HK-2 (cell line): ENCODE measurements around the gene GAB1.
"Not testable (repeated sequence)": the region's sequence is repeated elsewhere in the genome, so short reads cannot be mapped to it uniquely, and the experiment has no call there.

Experiments used
- DNase-seq: peaks from one replicate; pipeline ENCODE4 v3.0.0-alpha.2; 2018; ENCODE audit not compliant: unreplicated experiment

GAB1 gene

DNA sequence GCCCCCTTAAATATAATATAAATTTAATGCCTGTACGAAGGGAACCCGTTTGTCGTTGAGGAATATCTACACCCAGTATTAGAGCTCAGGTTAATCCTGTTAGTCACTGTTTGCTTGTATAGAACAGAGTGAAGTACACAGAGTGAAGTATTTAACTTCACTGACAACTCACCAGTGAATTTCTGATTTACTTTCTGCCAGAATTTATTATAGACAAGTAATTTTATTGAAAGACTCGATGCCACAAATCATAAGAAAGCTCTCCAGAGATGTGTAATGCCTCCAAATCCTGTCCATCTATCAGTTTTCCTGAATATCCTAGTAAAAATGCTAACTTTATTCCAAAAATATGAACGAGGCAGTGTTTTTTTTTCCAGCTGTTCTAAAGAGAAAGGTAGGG, 1.6 kb downstream of the GAB1 start:
- no peak for DNase-seq

DNA sequence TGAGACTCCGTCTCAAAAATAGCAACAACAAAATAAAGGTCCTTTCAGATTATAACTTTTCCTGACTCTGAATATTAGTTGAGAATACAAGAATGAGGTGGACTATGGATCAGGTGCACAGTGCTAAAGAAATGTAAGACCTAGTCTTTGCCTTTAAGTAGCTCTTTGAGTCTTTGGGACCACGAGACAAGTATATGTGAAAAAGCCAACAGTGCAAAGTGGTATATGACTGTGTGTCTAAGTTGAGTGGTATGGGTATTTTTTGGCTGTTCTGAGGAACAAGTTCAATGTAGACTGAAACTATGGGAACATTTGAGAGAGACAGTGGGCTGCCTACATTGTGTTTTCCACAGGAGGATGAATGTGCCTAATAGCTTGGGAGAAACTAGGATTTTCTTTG, 2.8 kb downstream of the GAB1 start:
- DNase-seq, result no peak

DNA sequence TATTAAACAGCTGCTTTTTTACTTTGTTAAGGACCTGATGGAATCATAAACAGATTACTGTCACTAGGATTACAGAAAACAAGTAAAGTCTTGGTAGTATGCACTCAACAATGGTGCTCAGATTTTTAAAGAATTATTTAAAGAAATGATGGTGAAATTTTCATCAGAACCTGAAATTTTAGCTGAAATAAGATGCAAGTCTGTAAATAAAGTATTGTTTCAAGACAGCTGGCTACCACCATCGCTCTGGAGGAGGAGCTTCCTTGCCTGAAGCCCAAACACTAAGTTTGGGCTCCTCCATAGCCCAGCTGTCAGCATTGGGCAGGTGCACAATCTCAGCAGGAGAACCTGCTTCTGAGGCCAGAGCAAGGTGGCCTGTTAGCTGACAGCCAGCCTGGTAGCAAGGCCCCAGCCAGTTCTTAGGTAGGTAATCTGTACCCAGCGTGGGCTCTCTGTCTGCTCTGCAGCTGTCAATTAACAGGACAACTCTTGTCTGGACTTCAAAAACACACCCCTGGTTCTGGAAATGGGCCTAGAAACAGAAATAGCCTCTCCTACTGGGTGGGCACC, 4.6 kb downstream of the GAB1 start:
- no peak for DNase-seq

DNA sequence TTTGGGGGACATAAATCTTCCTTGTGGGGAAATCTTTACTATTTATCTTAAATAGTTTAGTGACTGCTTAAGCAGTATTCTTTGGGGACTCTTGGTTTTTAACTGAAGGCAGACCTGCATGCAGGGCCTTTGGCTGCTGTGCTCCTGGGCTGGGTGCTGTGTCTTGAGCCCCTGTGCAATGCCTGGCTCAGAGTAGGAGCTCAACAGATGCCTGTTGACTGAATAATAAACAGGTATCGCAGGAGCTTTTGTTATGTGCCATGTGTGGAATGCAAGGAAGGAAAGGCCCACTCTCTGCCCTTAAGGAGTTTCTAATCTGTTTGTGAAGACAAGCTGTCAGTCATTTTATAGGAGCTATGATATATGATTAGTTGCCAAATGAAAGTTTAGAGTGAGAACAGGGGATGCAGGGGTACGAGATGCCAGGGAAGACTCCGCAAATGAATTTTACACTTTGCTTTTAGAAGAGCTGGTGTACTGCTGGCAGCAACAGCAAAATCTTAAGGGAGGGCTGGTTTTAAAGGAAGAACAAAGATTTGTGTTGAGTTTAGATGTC, 6.7 kb downstream of the GAB1 start:
- no peak for DNase-seq

DNA sequence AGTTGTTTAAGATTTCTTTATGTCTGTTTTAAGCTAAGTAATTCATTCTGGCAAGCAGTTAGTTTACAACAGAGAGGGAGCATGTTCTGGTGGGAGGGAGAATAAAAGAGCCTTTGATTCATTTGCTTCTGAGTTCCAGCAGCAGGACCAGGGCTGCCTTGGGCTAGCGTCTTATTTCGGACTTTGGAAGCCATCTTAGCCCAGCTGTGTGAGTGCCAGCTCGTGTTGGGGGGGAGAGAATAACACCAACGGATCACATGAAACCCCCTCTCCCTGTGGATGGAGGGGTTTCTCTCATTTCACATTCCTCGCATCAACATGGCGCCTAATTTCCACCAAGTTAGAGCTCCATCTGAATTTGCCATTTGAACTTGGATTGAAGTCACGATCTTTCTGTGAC, 7.4 kb downstream of the GAB1 start:
- DNase-seq, result no peak

DNA sequence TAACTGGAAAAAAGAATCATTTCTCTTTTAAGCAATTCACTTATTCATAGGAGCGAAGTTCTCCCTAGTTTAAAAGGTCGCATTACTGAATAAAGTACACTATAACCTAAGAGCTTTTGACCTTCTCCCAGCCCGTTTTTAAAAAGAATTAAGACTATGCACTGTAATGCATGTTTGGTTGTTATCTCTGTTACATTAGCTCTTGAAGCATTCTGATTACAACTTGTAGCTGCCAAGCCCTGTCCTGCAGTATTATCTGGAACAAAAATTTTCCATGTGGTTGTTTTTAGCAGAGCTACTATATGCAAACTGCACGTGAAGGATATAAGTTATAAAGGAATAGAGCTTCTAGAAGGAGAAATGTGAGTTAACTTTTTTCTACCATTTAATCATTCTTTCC, 8.1 kb downstream of the GAB1 start:
- no peak for DNase-seq

DNA sequence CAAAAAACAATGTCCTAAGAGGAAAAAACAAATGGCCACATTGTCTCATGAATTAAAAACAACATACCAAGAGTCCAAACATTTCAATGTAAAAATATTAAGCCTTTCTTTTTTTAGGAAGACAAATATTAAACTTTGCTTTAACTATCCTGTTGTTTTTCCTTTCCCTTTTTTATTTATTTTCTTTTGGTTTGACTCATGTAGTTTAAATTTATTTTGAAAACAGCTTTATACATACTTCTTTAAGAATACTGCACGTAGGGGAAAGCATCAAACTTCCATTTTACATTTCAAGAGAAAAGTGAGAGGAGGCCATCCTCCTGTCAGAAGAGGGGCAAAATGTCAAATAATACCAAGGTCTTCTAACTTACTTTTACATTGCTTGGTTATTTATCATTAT, 8.7 kb downstream of the GAB1 start:
- DNase-seq, result no peak

DNA sequence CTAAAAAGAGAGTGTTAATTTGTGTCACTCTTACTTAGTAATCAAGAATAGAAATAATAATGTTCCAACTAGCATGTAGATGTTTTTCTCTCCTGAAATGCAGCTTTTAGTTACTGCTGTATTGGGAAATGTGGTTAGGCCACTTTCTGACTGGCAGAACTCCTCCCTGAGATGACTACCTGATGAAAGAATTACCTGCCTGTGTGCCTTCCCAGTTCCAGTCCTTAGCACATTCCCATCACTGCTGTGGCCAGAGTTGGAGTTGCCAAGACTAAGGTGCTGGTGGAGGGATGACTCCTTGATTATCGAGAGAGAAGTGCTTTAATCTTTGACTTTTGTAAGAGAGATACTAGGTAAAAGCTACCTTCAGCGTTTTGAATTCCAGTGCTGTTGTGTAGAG, 9.5 kb downstream of the GAB1 start:
- no peak for DNase-seq

DNA sequence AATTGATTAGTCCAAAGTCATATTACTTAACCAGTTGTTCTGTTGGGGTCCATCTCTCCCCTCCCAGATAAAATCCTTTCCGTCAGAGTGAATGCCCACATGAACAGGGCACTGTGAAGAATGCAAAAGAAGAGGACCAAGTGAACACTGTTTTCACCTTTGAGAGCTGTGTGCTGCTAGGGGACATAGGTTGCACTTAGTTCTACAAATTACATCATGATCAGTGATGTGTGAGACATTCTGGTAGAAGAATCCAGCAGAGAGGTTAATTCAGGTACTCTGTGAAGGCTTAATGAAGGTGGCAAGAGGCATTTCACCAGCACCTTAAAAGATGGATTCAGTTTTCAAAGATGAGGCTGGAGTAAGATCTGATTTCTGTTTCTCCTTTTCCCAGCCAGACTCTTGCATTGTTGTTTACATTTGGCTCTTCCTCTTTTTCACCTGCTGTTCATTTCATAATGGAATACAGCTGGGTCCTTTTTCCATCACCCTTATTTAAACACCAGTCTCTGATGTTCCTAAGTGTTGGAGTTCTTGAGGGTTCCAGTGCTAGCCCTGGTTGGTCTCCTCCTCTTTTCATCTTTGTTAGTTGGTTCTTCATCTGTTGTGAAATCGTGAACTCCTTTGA, 10.9 kb downstream of the GAB1 start:
- DNase-seq, result no peak

DNA sequence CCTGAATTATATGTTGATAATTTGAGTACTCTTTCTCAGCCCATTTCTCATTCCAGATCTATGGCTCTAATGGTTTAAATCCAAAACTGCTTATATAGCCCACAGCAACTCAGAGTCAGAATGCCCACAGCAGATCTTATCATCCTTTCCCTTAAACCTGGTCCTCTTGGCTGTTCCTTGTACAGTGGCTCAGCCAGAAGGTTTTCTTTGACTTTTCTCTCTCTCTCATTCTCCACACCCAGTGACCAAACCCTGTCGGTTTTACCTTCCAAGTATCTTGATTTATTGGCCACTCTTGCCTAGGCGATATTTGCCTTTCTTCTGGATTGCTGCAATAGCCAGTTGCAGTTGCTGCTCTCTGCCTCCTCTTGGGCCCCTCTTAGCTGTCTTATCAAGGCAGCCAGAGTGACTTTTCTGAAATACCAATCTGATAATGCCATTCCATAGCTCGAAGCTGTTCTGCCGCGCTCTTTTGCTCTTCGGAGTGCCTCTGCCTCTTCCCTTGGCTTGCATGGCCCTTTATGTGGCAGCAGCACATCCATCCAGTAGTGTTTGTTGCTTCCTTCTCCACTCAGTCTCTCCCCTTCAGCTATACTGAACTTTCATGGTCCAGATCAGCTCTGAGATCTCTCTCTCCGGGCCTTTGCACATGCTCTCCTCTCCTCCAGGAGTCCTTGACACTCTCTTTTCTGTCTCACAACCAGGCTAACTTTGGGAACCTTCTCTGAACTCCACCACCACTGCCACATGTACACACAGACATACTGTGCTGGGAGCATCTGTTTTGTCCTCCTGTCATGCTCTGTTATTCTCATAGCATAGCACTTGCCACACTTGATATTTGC, 11.8 kb downstream of the GAB1 start:
- no peak for DNase-seq

DNA sequence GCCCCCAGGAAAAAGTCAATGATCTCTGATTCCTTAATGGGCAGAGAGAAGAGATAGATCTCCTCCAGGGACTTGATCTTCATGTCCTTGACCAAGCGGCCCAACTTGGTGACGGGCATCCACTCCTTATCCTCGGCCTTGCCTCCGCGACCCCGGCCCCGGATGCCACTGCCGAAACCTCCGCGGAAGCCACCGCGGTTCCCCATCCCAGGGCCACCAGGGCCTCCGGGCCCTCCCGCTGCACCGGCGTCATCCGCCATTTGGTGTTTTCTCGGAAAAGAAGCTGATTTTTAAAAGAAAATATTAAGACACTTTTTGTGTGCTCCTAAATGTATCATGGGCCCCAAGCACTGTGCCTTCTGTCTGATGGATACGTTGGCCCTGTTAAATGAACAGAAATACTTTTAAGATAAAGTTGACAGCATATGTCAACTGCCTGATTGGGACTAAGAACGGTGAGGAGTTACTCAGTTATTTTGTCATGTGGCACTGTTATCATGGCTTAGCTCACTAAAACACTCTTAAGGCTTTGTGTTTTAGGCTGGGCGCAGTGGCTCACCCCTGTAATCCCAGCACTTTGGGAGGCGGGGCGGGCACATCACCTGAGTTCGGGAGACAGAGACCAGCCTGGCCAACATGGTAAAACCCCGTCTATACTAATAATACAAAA, 13.3 kb downstream of the GAB1 start:
- not testable (repeated sequence) for DNase-seq

DNA sequence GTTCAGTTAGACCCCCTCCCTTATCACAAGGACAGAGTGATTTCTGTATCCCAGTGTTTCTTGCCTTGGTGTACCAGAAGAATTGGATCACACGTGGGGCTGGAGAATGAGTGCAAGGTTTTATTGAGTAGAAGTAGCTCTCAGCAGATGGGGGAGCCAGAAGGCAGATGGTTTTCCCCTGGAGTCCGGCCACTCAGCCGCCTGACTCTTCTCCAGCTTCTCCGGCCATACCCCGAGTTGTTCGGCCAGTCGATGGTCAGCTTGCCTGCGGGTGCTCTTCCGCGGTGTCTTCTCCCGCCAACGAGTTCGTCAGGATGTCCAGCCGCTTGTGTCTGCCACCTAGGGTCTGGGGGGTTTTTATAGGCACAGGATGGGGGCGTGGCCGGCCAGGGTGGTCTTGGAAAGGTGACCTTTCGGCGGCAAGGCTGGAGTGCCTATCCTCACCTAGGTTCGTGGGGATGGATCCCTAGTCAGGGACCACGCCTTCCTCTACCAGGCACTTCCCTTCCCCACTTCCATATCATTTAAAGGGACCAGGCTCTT, 14.5 kb downstream of the GAB1 start:
- no peak for DNase-seq

DNA sequence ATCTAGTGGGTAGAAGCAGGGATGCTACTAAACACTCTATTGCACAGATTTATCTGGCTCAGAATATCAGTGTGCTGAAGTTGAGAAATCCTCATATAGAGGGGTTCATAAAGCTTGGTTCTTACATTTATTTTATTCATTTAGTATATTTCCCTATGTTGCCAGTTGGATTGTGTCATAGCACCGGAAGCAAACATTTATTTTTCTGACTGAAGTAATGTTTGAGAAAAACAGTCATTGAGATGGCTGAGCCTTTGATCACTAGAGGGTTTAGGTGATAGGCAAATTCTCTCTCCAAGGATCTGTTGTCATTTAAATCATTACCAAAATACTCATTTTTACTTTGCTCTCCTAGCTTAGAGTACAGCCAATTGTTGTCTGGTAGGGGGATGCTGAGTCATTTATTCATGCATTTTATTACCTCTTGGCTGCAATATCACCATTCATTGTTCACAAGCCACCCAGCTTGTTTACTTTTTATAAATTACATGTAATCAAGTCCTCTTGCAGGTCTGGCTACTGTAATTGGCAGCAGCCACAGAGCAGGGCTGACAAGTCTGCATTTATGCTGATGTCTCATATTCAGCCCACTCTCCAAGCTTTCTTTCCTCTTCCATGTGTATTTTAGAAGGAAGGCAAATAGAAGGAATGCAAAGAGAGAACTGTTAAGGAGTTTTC, 15.2 kb downstream of the GAB1 start:
- no peak for DNase-seq

DNA sequence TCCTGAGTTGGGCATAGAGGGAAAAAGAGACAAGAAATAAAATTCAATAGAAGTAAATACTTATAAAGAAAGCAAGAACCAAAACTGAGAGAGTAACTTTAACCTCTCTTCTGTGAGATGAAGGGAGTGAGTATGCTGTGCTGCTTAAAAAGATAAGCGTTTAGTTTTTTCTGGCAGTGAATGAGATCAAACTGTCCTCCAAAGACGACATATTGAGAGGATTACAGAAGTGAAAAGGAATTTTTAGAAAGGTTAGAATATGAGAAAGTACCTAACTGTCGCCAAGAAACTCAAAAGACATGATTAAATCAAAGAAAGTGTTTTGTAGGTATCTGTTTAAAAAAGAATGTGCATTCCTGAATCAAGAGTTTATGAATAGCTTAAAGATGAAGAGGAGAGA, 16.0 kb downstream of the GAB1 start:
- DNase-seq, result no peak

DNA sequence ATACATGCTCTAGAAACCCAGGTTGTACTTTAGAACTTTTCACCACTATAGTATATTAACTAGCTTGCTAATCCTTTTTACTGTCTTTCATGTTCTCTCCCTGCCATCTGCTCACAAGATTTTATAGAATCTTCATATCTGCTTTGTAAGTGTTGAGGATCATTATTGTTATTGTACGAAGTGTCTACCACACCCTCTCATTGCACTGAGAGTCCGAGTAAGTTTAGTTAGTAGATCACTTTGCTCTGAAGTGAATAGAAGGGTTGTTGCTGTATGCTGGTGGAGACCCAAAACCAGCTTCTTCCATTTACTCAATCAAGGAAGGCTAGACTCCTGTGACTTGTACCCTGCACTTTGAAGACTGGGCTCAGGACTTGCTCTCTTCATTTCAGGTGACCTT, 17.1 kb downstream of the GAB1 start:
- no peak for DNase-seq

DNA sequence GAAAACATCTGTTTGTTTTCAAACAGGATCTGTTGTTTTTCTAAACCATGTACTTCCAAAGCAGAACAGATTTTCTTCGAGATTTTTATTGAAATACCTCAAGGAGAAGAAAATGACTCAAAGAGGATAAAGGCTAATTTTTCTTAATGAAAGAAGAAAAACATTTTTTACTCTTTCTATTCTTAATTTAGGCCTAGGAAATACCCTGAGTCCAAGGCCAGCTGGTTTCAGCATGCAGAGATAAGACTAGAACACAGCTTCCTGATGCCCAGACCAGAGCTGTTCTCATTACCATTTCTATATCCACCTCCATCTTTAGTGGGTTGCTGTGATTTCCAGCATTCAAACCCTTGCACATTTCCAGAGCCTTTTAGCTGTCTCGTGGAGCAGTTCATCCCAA, 18.3 kb downstream of the GAB1 start:
- DNase-seq, result no peak

DNA sequence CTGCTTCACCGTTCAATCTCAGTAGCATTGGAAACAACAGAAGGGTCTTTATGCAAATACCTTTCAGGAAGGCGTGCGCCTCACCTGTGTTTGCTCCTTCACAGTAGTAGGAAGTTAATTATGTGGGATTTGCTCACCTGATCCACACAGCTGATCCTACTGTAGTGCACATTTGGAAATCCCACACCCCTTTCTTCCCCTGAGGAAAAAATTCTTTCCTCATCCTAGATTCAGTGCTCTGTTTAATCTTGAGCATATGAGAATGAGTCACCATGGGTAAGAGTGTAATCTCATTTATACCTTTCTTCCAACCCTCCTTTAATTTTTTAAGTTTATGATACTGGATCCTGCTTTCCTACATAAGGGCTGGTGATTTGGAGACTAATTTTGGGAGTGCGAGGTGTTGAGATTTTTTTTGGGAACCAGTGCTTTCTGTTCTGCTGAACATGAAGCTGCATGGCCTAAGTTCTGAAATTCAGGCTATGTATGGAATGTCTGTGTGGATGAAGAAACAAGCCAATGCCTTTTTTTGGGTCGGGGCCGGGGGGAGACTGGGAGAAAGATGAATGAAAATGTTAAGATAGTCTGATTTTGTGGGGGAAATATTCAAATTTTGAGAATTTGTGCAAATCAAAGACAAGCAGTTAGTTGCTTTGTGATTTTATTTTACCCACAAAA, 19.0 kb downstream of the GAB1 start:
- DNase-seq, result no peak

DNA sequence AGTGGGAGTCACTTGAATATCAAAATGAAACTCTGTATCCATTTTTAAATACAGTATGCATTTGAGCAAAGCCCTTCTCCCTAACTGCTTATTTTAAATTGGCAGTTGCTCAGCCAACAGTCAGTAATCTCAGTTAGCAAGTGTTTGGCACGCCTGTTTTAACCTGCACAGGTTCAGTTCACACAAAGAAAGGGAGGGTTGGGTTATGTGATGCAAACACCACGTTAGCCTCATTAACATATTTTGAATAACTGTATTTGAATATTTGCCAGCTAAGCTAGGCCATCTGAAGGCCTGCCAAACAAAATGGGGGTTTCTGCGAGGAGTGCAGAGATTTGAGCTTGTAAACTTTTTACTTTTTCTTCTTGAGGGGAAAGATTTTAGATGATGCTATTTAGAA, 19.8 kb downstream of the GAB1 start:
- no peak for DNase-seq

DNA sequence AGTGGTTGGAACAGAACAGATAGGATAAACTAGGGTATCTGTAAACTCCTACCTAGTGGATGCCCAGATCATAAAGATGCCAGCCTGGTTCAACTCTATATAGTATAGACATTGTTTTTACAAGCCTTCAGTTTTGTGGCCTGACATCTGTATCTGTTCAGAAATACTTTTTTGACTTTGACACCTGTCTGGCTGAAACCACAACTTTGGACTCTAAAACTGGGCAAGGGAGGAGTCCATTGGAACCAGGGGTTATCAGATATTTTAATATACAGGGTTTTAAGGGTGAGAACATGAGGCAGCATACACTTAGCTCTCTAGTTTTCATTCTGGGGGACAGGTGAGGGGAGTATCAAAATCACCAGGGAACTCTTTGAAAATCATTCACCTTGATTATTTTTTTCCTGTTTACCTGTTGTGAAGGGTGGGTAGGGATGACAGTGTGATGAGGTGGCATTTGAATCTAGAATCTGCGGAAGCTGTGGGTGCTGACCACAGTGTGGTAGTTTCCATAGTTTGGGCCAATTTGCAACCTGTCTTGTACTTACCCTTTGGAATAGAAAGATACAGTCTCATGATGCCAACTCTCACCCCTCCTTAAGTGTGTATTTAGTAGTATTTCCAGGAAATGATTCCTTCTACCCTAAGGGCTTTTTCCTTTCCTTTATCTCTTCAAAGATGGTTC, 20.6 kb downstream of the GAB1 start:
- DNase-seq, result no peak

DNA sequence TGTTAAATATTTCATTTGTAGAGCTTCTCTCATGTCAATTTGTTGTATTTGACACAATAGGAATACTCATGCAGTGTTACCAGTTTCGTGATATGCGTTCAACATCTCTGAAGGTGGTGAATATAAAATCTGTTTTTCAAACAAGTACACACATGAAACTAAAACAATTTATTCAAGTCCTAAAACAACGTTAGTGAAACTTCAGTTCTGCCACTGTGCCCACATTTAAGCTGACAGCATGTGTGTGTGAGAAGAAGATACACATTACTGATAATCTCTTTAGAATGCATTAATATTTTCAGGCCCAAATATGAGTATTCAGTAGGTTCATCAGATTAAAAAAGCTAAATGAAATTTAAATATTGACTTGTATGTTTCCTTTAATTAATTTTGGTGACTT, 21.7 kb downstream of the GAB1 start:
- DNase-seq, result no peak
